HG03280 (cell line): ENCODE measurements around the gene CSTPP1.
"Not testable (repeated sequence)": the region's sequence is repeated elsewhere in the genome, so short reads cannot be mapped to it uniquely, and the experiment has no call there.

ENCODE experiments used
- ATAC-seq: cut with Tn5 transposase; IDR thresholded peaks from one replicate; pipeline ENCODE4 v1.9.1; 2021; ENCODE audit warnings: mild to moderate bottlenecking, moderate library complexity; ENCODE audit not compliant: unreplicated experiment

CSTPP1 gene

DNA sequence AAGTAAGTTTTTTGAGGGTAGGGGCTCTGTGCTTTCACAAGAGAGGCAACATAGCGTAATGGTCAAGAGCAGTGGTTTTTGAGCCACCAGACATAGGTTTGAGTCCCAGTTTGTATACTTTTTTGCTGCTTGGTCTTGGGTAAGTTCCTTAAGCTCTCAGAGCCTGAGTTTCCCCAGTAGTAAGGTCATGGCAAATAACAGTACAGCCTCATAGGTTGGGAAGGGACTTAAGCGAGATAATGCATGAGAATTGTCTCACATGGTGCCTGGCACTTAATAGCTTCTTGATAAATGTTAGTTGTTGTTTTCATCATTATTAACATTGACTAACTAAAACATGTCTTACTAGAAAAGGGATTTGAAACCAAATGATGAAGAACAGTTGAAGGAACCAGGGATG is 157.0 kb downstream of the CSTPP1 start:
- no peak for ATAC-seq

DNA sequence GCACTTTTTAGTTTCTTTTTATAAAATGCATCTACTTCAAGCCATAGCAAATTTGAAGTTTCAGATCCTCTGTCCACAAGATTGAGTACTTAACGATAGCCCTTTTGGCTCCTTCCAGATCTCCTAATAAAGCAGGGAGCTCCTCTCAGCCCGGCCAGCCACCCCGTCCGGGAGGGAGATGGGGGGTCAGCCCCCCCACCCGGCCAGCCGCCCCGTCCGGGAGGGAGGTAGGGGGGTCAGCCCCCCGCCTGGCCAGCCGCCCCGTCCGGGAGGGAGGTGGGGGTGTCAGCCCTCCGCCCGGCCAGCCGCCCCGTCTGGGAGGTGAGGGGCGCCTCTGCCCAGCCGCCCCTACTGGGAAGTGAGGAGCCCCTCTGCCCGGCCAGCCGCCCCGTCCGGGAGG is 160.3 kb downstream of the CSTPP1 start:
- not testable (repeated sequence) for ATAC-seq

- ATAC-seq, result not testable (repeated sequence)
These were observed 161.7 kb downstream of the CSTPP1 start for GRCh38 chr11:47098223-47098622.

GRCh38 chr11:47099214-47099917 is 162.8 kb downstream of the CSTPP1 start:
- ATAC-seq, result no peak

DNA sequence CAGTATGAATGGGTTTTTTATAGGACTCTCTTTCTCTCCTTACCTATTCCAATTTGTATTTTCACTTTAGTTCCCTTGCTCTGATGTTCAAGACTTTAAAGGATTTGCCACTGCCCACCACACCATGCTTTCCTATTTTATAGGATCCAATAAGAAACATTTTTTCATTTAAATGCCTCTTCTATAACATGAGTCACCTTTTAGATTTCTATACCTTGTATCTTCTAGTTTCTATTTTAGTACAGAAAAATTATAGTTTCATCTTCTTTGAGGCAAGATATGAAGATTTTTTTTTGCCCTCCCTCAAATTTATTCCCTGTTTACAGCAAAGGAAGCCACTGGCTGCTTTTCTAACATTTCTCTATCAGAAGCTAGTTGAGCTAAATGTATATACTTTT is 163.4 kb downstream of the CSTPP1 start:
- no peak for ATAC-seq

GRCh38 chr11:47101406-47101805 is 164.8 kb downstream of the CSTPP1 start:
- ATAC-seq, result no peak

GRCh38 chr11:47104261-47104950 is 167.8 kb downstream of the CSTPP1 start:
- no peak for ATAC-seq

DNA sequence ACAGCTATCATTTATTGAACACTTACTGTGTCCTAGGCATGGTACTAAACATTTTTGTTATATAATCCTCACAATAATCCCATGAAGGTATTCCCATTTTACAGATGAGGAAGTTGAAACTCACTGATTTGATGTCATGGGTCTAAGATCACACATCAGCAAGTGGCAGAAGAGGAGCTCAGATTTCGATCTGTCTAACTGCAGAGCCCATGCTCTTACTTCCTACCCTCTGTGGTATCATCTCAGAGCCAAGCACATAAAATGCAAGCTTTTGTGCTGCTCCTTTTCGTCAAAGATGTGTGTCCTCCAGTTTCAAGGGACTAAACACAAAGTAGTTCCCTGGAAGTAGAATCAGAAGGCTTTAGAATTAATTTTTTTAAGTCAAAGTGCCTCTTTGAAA is 169.0 kb downstream of the CSTPP1 start:
- ATAC-seq, result no peak

DNA sequence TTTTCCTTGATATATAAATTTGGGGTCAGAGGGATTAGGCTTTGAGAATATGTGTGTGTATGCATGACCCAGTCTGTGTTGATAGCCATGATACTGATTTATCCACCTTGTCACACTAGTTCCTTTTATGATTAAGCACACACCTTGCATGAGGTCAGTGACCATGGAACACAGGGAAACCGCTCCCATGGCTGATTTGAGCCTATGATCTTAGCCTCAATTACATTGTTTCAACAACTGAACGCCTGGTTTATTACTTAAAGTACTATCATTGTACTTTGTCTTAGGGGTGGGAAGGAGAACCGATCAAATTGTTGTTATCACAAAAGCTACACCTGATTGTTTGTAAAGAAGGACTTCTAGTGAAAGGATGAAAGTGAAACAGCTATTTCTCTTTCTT is 169.4 kb downstream of the CSTPP1 start:
- ATAC-seq, result no peak

GRCh38 chr11:47106798-47107411 is 170.3 kb downstream of the CSTPP1 start:
- no peak for ATAC-seq

- ATAC-seq, result no peak
These were observed 171.2 kb downstream of the CSTPP1 start for GRCh38 chr11:47107744-47108143.

GRCh38 chr11:47108214-47108613 is 171.7 kb downstream of the CSTPP1 start:
- no peak for ATAC-seq

DNA sequence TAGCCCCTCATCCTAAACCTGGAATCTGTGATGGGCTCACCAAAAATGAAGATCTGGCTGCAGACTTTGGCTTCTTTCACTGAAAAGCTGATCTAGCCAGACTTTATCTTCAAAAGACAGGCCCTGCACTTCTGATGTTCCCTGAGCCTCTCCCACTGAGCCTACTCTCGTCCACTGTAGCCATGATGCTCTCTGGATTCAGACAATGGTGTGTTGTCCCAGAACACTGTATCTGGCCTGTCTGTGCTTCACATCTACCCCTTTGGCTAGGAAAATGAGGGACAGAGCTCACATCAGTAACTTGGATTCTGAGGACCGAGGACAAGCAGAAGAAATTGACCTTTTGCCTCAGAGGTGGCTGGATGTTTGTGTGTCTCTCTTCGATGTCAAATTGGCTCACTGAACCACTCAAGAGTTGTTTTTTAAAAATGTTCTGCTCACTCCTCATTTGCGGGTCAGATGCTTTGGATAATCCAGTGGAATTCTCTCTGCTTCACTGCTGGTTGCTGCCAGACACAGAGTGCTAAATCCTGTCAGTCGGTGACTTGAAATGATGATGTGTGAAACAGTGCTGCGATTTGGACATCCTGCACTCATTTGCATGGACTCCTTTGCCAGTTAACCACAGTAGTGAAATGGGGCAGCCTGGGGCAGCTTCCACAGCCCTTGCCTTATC is 172.6 kb downstream of the CSTPP1 start:
- no peak for ATAC-seq

- no peak for ATAC-seq
These were observed 173.2 kb downstream of the CSTPP1 start for GRCh38 chr11:47109727-47110246.

DNA sequence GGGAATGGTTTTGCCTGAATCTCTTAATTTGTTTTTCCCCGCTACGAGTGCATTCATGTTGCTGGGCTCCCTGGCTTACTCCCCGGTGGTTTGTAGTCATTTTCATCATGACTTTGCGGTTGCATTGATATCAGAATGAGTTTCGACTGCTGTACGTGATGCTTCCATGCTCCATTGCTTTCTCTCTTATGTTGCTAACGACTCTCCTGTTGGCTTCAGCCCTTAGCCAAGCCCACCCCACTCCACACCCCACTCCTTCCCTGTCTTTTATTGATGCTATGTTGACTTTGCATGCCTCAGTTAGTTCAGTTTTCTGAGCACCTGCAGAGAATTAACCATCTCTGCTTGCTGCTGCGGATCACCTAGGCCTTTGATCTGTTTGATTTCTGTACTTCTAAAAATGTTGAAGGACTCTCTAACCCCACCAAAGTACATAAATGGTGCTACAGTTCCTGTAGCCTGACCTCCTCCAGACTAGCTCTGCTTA is 174.8 kb downstream of the CSTPP1 start:
- peak; percentile 81 for ATAC-seq

DNA sequence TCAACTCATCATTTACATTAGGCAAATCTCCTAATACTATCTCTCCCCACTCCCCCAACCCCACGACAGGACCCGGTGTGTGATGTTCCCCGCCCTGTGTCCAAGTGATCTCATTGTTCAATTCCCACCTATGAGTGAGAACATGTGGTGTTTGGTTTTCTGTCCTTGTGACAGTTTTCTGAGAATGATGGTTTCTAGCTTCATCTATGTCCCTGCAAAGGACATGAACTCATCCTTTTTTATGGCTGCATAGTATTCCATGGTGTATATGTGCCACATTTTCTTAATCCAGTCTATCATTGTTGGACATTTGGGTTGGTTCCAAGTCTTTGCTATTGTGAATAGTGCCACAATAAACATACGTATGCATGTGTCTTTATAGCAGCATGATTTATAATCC is 176.4 kb downstream of the CSTPP1 start:
- not testable (repeated sequence) for ATAC-seq

- ATAC-seq, result not testable (repeated sequence)
These were observed 182.6 kb downstream of the CSTPP1 start for GRCh38 chr11:47118958-47119688.

- no peak for ATAC-seq
These were observed 184.5 kb downstream of the CSTPP1 start for GRCh38 chr11:47121056-47121455.

- no peak for ATAC-seq
These were observed 185.2 kb downstream of the CSTPP1 start for GRCh38 chr11:47121731-47122130.

- ATAC-seq, result no peak
These were observed 186.5 kb downstream of the CSTPP1 start for GRCh38 chr11:47123094-47123493.
